GM06990 (cell line): ENCODE data around the gene TAL1.

Experiments
- DNase-seq: peaks from one replicate; pipeline ENCODE4 v3.0.0-alpha.2; 2011; ENCODE audit not compliant: insufficient read length; ENCODE audit errors: extremely low read depth
- H3K27me3 ChIP-seq: replicated peaks from 2 replicates; pipeline ENCODE4 v1.6.0; 2011; ENCODE audit warnings: low read length; ENCODE audit not compliant: control insufficient read depth, insufficient read depth
- H3K36me3 ChIP-seq: 2 replicates; pipeline ENCODE4 v1.5.1; 2011; ENCODE audit warnings: low read length; ENCODE audit not compliant: control insufficient read depth, insufficient read depth
- H3K4me3 ChIP-seq: replicated peaks from 2 replicates; pipeline ENCODE4 v1.5.1; 2011; ENCODE audit warnings: low read depth, mild to moderate bottlenecking, control low read depth, low read length
- TF ChIP-seq, protein P1 (sequence below): IDR thresholded peaks from 2 replicates; pipeline ENCODE4 v1.5.1; 2011; ENCODE audit warnings: low read length, control low read depth, mild to moderate bottlenecking, inconsistent platforms; ENCODE audit not compliant: insufficient read depth, poor library complexity, severe bottlenecking

Gene TAL1

DNA sequence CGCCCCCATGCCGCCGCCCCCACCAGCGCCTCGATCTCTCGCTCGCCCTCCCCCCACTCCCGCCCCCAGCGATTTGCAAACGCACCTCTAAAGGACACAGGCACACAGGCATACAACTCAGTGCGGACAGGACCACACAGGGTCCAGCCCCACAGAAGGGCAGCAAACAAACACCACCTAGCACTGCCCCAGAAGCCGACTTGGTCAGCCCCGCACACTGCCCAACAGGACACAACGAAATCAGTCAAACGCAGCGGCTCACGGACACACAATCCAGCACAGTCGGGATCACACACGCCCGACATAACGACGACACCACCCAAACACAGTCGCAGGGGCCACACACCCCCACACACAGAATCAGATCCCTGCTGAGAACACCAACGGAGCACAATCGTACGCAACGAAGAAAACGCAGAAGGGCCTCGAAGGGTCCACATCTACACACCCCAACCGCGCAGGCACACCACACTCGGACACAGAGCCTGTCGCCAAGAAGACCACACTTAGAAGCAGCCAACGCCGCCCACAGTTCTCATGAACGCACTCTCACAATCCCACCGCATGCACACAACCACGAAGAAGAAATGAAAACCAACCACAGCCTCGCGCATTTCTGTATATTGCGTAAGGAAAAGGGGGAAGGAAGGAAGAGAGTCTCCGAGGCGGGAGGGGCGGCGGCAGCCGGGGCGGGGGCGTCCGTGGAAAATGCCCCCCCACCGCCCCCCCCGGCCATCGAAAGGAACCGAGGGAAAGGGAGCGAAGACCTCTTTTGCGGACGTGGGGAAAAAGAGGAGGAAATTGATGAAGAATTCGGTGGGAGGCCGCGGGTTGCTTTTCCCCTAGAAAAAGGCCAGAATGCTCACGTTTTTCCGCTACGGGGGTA lies 481 bp downstream of the TAL1 start:
- Histone ChIP-seq H3K36me3 (no peaks in the 10 kb centered on the region), H3K27me3 (peaks cover 8% of the 10 kb centered on the region), H3K4me3 (no peak overlapping the region)
- DNase-seq, result peak; percentile 50
- TF ChIP-seq, protein P1, sequence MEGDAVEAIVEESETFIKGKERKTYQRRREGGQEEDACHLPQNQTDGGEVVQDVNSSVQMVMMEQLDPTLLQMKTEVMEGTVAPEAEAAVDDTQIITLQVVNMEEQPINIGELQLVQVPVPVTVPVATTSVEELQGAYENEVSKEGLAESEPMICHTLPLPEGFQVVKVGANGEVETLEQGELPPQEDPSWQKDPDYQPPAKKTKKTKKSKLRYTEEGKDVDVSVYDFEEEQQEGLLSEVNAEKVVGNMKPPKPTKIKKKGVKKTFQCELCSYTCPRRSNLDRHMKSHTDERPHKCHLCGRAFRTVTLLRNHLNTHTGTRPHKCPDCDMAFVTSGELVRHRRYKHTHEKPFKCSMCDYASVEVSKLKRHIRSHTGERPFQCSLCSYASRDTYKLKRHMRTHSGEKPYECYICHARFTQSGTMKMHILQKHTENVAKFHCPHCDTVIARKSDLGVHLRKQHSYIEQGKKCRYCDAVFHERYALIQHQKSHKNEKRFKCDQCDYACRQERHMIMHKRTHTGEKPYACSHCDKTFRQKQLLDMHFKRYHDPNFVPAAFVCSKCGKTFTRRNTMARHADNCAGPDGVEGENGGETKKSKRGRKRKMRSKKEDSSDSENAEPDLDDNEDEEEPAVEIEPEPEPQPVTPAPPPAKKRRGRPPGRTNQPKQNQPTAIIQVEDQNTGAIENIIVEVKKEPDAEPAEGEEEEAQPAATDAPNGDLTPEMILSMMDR, result no peak

DNA sequence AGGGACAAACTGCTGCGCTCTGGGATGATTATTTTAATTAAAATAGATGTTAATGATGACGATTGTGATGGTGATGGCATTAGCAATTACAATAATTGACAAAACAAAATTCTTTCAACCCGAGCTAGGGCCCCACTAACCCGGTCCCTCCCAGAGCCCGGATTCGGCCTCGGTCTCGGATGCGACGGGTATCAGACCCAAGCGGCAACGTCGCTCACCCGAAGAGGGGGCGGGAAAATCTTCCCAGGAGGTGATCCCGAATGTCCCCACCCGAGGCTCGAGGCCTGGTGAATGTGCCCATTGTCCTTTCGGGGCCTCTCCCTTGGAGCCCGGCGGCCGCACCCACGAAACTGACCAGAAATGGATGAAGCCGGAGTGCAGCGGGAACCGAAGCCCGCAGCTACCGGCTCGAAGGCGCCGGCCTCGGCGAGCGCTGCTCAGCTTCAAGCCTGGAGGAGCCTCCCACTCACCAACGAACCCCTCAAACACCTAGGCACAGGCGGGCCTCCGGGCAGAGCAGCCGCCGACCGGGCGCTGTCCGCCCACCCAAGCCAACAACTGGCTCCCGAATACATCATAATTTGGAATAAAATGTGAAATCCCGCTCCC lies 1.2 kb downstream of the TAL1 start:
- Histone ChIP-seq H3K27me3 (peaks cover 8% of the 10 kb centered on the region), H3K36me3 (no peaks in the 10 kb centered on the region), H3K4me3 (no peak overlapping the region)
- peak; percentile 34 for DNase-seq
- TF ChIP-seq, protein P1, result no peak

DNA sequence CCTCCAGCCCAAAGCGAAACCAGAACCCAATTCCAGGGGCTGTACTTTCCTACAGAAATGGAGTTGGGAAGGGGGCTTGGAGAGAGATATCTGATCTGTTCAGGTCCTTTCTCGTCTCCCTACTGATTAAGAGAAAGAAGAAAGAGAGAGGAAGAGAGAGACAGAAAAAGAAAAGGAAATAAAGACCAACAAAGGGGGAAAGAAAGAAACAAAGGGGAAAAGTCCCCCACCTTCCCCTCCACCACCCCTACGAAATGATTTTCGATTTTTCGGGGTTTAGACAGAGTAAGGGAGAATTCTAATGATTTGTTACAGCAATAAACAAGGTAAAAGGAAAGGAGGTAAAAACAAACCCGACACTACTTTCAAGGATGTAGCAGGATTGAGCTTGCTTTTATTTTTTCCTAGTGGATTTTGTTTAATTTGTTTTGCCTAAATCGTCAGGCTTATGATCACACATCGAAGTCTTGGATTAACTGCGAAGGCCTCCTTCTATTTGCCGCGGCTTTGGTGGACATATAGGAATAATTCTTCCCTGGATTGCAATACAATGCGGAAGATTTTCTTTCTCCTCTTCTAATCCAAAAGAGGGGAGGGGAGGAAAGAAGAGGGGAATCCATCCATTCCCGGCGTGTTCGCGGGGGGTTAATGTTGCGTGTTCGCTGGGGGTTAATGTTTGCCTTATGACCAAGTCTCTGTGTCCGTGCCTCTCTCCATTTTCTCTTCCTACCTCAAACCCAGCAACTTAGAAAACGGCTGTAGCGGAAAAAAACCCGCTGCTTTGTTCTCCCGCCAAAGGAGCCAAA lies 1.9 kb downstream of the TAL1 start:
- H3K36me3 ChIP-seq, result no peaks in the 10 kb centered on the region
- TF ChIP-seq, protein P1, result no peak
- H3K27me3 ChIP-seq, result peaks cover 8% of the 10 kb centered on the region
- no peak overlapping the region for H3K4me3 ChIP-seq
- no peak for DNase-seq

DNA sequence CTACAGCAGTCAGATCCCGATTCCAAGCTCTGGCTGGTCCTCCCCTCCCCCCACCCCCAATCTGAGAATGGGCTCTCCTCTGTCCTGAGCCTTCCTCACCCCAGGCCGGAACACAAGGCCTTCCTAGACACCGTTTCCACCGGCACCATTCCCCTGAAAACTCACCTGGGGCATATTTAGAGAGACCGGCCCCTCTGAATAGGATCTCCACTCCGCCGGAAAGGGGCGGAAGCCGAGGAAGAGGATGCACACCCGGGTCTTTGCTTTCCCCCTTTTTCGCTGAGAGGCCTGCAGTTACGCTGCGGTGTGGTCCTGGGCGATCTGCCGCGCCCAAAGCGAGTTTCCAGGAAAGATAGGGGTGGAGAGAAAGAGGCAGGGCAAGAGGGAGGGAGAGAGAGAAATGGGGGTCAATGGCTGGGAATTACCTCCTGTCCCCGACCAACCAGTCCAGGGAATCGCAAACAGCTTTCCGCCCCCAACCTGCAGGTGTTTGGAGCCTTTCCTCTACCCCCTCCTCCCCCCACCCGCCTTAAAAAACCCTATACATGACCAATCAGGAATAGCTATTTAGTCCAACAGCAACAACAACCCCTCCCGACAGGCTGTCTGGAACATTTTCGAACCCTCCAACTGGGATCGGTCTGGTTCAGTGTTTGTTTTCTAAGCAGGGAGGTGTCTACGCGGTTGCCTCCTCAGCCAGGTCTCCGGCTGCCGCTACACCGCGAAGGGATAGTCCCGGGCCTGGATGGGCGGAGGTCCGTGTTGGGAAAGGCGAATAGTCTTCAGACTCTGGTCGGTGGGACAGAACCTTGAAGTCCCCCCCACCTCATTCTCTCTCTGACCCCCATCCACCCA lies 2.8 kb downstream of the TAL1 start:
- no peaks in the 10 kb centered on the region for H3K36me3 ChIP-seq
- no peak overlapping the region for H3K4me3 ChIP-seq
- no peak for DNase-seq
- TF ChIP-seq, protein P1, result no peak
- H3K27me3 ChIP-seq, result peaks cover 8% of the 10 kb centered on the region

DNA sequence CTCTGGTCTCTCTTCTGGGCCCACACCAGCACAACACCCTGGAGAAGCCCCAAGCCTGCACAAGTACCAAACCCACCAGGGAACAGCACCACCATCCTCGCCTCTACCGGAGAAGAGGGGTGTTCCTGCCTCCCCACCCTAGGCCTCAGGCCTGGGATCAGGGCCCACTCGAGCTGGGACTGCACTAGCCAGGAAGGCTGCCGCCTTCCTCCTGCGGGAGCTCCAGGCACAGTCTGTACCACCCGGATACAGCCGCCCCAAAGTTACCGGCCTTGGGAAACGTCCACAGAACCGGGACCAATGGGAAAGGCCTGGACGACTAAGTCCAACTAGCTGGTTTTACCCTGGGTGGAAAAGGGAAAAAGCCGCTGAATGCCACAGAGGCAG lies 3.4 kb downstream of the TAL1 start:
- Histone ChIP-seq H3K4me3 (no peak overlapping the region), H3K36me3 (no peaks in the 10 kb centered on the region), H3K27me3 (peaks cover 8% of the 10 kb centered on the region)
- TF ChIP-seq, protein P1, result no peak
- no peak for DNase-seq
